Subcutaneous abdominal adipose tissue (tissue), 5 donors: Measurements from ENCODE around the gene HAPLN1.
"Not testable (repeated sequence)": the region's sequence is repeated elsewhere in the genome, so short reads cannot be mapped to it uniquely, and the experiment has no call there.

Experiments
- H3K27ac ChIP-seq: one replicate; pipeline ENCODE4 v1.7.0; 2013; ENCODE audit warnings: low read depth, mild to moderate bottlenecking, inconsistent platforms, low read length, moderate library complexity
- H3K27me3 ChIP-seq, 5 donors: one replicate each; pipeline ENCODE4 v1.7.0; 2013; ENCODE audit warnings: low read length in 5 of 5, inconsistent platforms in 1 of 5; ENCODE audit not compliant: control insufficient read depth in 5 of 5, insufficient read depth in 4 of 5
- H3K36me3 ChIP-seq, 5 donors: one replicate each; pipeline ENCODE4 v1.7.0; 2013; ENCODE audit warnings: low read length in 5 of 5; ENCODE audit not compliant: control insufficient read depth in 5 of 5, insufficient read depth in 5 of 5
- H3K4me1 ChIP-seq, 5 donors: one replicate each; pipeline ENCODE4 v1.7.0; 2013; ENCODE audit warnings: low read length in 5 of 5, mild to moderate bottlenecking in 3 of 5, moderate library complexity in 1 of 5; ENCODE audit not compliant: control insufficient read depth in 5 of 5, insufficient read depth in 5 of 5
- H3K4me3 ChIP-seq, 5 donors: one replicate each; pipeline ENCODE4 v1.7.0; 2013; ENCODE audit warnings: low read length in 5 of 5, low read depth in 1 of 5
- H3K9ac ChIP-seq, 5 donors: one replicate each; pipeline ENCODE4 v1.7.0; 2013; ENCODE audit warnings: low read length in 5 of 5, mild to moderate bottlenecking in 4 of 5, moderate library complexity in 3 of 5
- H3K9me3 ChIP-seq, 5 donors: one replicate each; pipeline ENCODE4 v1.7.0; 2013; ENCODE audit warnings: low read length in 5 of 5; ENCODE audit not compliant: control insufficient read depth in 5 of 5
- donor health status: healthy.
- donor health status: healthy.
- donor health status: healthy.
- donor health status: healthy.
- donor health status: healthy.

The HAPLN1 gene

DNA sequence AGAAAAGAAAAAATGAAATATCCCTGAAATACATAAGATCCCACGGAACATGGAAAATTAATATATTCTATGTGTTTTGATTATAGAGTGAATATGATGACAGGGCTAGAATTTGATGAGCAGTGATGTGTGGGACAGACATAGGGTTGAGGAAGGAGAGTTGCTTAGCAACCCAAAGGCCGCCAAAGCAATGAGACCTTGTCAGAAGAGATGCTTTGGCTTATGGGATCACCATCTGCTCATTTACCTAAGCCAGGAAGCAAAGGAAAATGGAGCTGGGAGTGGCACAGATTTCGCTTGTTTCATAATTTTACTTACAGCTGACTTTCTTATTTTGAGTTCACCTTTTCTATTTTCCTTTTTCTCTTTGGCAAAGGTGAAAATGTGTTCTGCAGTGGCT, 20.9 kb upstream of the HAPLN1 start:
- Histone ChIP-seq H3K36me3 (no peaks in the 10 kb centered on the region), H3K9me3 (no peaks in the 10 kb centered on the region), H3K27ac (no peak overlapping the region), H3K4me1 (no peaks in the 10 kb centered on the region), H3K4me3 (no peak overlapping the region), H3K9ac (no peak overlapping the region), H3K27me3 (no peaks in the 10 kb centered on the region)

GRCh38 chr5:83740741-83741140, 20.1 kb upstream of the HAPLN1 start:
- Histone ChIP-seq H3K27me3 (no peaks in the 10 kb centered on the region), H3K4me1 (no peaks in the 10 kb centered on the region), H3K27ac (no peak overlapping the region), H3K9ac (no peak overlapping the region), H3K9me3 (no peaks in the 10 kb centered on the region), H3K36me3 (no peaks in the 10 kb centered on the region), H3K4me3 (no peak overlapping the region)

DNA sequence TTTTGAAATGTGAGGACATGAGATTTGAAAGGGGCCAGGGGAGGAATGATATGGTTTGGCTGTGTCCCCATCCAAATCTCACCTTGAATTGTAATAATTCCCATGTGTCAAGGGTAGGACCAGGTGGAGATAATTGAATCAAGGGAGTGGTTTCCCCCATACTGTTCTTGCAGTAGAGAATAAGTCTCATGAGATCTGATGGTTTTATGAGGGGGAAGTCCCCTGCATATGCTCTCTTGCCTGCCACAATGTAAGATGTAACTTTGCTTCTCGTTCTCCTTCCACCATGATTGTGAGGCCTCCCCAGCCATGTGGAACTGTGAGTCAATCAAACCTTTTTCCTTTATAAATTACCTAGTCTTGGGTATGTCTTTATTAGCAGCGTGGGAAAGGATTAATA, 15.5 kb upstream of the HAPLN1 start:
- not testable (repeated sequence) for H3K4me3 ChIP-seq, H3K36me3 ChIP-seq, H3K27me3 ChIP-seq, H3K9ac ChIP-seq, H3K27ac ChIP-seq, H3K9me3 ChIP-seq, H3K4me1 ChIP-seq

DNA sequence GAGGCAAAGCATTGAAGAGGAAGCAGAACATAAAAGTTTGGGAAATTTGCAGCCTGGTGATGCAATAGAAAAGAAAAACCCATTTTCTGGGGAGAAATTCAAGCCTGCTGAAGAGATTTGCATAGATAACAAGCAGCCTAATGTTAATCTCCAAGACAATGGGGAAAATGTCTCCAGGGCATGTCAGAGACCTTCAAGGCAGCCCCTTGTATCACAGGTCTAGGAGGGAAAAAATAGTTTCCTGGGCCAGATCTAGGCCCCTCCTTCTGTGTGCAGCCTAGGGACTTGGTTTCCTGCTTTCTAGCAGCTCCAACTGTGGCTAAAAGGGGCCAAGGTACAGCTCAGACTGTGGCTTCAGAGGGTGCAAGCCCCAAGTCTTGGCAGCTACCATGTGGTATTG, 14.4 kb upstream of the HAPLN1 start:
- not testable (repeated sequence) for H3K4me1 ChIP-seq, H3K9me3 ChIP-seq, H3K36me3 ChIP-seq, H3K4me3 ChIP-seq, H3K27me3 ChIP-seq, H3K27ac ChIP-seq, H3K9ac ChIP-seq

DNA sequence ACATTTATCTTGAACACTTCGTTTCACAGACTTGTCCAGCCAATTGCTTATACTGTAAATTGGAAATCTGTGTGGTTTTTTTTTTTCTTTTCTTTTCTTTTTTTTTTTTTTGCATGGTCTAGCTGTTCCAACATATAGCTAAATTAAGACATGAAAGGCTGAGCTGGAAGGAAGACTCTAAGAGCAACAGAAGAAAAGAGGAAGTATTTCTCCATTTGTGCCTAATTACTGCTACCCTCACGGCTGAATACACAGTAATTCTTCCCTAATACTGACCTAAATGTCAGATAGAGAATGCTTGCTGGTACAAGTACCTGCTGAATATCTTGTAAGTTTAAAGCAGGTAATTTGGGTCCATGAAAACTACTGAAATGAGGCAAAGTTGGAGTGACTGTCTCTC, 11.0 kb upstream of the HAPLN1 start:
- Histone ChIP-seq H3K4me3 (no peak overlapping the region), H3K9me3 (no peaks in the 10 kb centered on the region), H3K36me3 (no peaks in the 10 kb centered on the region), H3K27me3 (no peaks in the 10 kb centered on the region), H3K4me1 (no peaks in the 10 kb centered on the region), H3K9ac (no peak overlapping the region), H3K27ac (no peak overlapping the region)

DNA sequence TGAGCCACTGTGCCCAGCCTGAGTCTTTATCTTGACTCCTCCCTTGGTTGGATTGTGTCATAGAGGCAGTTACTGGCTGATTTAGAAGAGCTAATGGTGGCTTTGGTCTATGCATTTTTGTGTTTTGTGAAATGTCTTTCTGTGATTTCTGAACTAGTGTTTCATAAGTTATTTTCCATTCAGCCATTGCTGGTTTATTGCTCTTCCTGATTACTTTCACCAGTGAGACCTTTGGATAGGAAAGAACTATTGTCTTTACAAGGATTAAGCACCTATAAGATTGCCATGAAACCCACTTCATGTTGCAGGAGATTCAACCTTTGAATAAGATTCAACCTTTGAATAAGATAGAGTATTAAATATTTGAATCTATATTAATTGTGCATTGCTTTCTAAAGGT, 8.7 kb upstream of the HAPLN1 start:
- no peak overlapping the region for H3K4me3 ChIP-seq

GRCh38 chr5:83726912-83727311, 6.3 kb upstream of the HAPLN1 start:
- Histone ChIP-seq H3K27me3 (peaks cover 0 to 17% (median 8%) of the 10 kb centered on the region in 5 donors), H3K4me1 (peaks cover 0 to 7% (median 7%) of the 10 kb centered on the region in 5 donors), H3K27ac (no peak overlapping the region), H3K9me3 (no peaks in the 10 kb centered on the region), H3K4me3 (no peak overlapping the region), H3K9ac (no peak overlapping the region), H3K36me3 (no peaks in the 10 kb centered on the region)

More for the DNA sequence above, 8.7 kb upstream of the HAPLN1 start:
- Histone ChIP-seq H3K27me3 (peaks cover 0 to 3% (median 0%) of the 10 kb centered on the region in 5 donors), H3K36me3 (no peaks in the 10 kb centered on the region), H3K27ac (no peak overlapping the region), H3K4me1 (no peaks in the 10 kb centered on the region), H3K9me3 (no peaks in the 10 kb centered on the region), H3K9ac (no peak overlapping the region)

DNA sequence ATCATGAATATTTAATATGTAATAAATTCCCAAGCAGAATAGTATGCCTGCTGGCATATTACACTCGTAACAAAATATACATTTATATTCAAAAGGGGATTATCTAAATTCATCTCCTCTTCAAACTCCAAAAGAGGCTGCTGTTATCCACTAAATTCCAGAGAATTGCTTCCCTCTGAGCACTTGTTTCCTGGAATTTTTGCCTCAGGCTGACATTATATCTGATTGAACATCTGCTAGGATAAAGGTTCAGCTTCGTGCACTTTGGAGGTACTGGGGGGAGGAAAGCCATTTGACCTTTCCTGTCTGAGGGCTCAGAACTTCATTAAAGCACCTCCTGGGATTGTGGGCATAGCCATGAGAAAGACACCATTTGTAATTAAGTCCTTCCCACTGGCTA, 4.3 kb upstream of the HAPLN1 start:
- Histone ChIP-seq H3K4me3 (no peak overlapping the region), H3K27ac (no peak overlapping the region), H3K36me3 (no peaks in the 10 kb centered on the region), H3K9me3 (no peaks in the 10 kb centered on the region), H3K4me1 (peaks cover 0 to 13% (median 13%) of the 10 kb centered on the region in 5 donors), H3K27me3 (peaks cover 7 to 34% (median 21%) of the 10 kb centered on the region in 5 donors), H3K9ac (no peak overlapping the region)

DNA sequence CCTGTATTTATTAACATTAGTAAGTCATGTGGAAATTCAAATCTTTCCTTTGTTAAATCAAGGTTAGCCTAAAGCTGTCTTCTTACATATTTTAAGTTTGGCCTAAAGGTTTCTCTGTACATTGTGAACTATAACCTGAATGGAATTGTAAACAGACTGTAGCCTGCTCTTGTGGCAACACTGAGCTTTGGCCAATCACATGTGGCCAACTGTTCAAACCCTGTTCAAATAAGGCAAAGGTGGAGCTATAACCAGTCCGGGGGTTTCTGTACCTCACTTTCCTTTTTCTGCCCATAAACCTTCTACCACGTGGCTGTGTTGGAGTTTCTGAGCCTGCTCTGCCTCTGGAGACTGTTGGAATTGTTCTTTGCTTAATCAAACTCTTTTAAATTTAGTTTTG, 3.3 kb upstream of the HAPLN1 start:
- Histone ChIP-seq H3K9ac (no peak overlapping the region), H3K4me3 (no peak overlapping the region), H3K27ac (no peak overlapping the region), H3K9me3 (no peaks in the 10 kb centered on the region), H3K27me3 (peaks cover 7 to 34% (median 21%) of the 10 kb centered on the region in 5 donors), H3K36me3 (no peaks in the 10 kb centered on the region), H3K4me1 (peaks cover 0 to 13% (median 13%) of the 10 kb centered on the region in 5 donors)

GRCh38 chr5:83723031-83723430, 2.4 kb upstream of the HAPLN1 start:
- Histone ChIP-seq H3K4me1 (peaks cover 0 to 13% (median 13%) of the 10 kb centered on the region in 5 donors), H3K4me3 (no peak overlapping the region), H3K27me3 (peaks cover 7 to 34% (median 21%) of the 10 kb centered on the region in 5 donors), H3K9me3 (no peaks in the 10 kb centered on the region), H3K36me3 (no peaks in the 10 kb centered on the region), H3K9ac (no peak overlapping the region), H3K27ac (no peak overlapping the region)
